ENCODE results near the gene ANXA2R.
"Not testable (repeated sequence)": the region's sequence is repeated elsewhere in the genome, so short reads cannot be mapped to it uniquely, and the experiment has no call there.

Gene ANXA2R

DNA sequence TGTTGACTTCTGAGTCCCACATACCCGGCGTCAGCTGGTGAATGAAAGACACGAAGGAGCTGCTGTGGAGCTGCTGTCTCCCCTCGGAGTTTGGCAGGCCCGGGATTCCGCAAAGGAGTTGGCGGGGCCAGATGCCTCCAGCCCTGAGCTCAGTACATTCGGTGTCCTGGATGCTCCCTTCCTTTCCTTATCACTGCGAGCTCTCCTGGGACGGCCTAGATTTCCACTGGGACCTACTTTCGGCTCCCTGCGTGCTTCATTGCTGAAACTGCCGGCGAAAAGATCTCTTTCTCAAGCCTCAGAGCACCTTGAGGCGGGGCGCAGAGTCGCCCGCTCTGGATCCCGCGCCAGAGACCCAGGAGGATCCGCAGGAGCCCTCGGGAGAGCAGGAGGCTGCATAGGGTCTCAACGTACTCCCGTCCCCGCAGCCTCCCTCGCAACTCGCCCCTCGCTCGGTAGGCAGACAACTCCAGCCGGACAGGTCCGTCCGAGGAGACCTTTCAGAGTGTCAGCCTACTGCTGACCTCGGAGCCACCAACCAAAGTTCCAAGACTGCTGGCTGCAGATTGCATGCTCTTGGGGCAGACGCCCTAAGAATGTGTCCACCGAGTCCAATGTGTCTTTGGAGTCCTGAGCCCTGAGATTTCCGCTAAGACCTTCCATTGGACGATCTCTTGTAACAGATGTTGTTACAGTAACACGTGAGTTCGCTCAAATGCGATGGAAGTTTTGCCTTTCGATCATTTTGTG, 6.1 kb downstream of the ANXA2R start:
- no peak for DNase-seq

DNA sequence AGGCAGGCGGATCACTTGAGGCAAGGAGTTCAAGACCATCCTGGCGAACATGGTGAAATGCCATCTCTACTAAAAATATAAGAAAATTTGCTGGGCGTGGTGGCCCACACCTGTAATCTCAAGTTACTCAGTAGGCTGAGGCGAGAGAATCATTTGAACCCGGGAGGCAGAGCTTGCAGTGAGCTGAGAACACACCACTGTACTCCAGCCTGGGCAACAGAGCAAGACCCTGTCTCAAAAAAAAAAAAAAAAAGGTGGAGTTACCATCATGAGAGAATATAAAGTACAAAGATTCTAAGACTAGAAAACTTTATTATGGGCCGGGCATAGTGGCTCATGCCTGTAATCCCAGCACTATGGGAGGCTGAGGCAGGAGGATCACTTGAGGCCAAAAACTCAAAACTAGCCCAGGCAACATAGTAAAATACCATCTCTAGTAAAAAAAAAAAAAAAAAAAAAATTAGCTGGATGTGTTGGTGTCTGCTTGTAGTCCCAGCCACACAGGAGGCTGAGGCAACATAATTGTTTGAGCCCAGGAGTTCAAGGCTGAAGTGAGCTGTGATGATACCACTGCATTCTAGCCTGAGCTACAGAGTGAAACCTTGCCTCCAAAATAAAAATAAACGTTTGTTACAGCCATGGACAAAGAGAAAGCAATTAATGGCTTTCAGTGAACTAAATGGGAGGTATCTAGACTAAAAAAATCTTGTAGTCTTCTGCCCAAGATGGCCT, 12.9 kb downstream of the ANXA2R start:
- no peak for DNase-seq

DNA sequence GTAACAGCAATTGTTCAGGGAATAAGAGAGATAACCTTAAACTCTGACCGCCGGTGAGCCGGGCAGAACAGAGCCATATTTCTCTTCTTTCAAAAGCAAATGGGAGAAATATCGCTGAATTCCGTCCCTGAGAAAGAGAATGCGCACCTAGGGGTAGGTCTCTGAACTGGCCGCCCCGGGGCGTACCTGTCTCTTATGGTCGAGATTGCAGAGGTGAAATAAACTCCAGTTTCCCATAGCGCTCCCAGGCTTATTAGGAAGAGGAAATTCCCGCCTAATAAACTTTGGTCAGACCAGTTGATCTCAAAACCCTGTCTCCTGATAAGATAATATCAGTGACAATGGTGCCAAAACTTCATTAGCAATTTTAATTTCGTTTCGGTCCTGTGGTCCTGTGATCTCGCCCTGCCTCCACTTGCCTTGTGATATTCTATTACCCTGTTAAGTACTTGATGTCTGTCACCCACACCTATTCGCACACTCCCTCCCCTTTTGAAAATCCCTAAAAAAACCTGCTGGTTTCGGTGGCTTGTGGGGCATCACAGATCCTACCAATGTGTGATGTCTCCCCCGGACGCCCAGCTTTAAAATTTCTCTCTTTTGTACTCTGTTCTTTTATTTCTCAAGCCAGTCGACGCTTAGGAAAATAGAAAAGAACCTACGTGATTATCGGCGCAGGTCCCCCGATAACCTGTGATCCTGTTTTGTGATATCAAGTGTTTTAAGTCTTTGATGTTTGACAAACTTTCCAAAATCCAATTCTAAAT, 14.8 kb downstream of the ANXA2R start:
- not testable (repeated sequence) for DNase-seq

DNA sequence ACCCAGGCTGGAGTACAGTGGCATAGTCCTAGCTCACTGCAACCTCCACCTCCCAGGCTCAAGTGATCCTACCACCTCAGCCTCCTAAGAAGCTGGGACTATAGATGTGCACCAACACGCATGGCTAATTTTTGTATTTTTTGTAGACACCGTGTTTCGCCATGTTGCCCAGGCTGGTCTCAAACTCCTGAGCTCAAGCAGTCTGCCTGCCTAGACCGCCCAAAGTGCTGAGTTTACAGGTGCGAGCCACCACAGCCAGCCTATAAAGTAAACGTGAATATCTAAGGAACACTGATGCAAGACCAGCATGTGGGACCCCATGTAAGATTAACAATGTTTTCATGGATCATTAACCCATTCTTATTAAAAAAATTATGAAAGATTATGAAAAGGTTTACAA, 15.9 kb downstream of the ANXA2R start:
- DNase-seq = no peak

DNA sequence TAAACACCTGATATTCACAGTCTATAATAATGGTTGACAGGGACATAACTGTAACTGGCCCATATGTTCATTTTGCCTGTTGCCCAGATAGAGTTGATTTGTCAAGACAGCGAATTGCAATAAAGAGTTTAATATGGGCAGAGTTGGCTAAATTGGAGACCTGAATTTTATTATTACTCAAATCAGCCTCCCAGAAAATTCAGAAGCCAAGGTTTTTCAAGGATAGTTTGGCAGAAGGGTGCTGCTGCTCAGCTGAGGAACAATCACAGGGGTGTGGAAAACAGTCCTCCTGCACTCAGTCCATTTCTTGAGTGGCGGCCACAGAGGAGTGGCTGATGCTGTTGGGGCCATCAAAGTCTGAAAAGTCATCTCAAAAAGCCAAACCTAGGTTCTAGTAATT, 19.0 kb downstream of the ANXA2R start:
- DNase-seq = no peak

DNA sequence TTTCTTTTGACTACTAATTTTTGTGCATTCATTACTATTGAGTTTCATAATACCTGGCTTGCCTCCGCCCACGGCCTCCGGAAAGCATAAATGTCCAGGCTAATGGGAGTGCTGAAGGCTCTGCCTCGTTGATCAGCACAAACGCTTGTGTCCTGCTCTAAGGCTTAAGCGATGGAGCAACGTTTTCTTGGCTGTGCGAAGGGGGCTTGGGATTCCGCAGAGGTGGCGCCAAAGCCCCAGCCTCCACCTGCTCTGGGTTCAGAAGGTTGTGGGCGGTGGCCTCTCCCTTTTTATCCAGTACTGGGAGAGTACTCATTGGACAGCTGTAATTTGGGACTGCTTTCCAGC, 19.7 kb downstream of the ANXA2R start:
- peak; percentile 57 to 84 for DNase-seq

DNA sequence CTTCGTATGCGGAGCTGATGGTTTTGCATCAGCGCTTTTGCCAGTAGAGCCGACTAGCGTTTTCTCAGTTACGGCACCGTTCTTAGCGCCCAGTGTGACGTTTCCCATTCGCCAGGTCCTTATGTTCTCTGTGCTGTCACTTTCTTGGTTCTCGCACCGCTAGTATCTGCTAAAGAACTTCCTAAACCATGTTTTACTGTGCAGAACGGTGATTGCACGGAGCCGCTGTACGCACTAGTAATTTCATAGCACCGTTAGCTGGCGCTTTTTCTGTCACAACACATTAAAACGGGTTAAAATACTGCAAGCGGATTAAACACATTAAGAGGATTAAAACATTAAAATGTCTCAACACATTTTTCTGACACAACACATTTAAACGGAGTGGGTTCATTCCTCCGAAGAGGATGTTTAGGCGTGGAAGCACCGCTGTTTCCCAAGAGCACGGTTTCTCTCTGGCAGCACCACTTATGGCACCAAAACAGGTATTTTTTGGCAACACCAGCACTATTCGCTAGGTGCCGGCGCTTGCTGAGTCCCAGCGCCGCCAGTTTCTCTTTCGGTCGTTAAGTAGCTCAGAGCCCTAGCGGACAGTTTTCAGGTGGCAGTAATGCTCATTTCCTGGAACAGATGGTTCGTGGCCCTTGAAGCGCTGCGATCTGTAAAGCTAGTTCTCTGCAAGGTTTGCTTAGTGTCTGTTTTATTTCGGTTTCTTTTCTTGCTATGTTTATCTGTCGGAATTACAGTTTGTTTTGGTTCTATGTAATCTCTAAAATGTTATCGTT, 20.3 kb downstream of the ANXA2R start:
- DNase-seq = peak; percentile 91 to 98

DNA sequence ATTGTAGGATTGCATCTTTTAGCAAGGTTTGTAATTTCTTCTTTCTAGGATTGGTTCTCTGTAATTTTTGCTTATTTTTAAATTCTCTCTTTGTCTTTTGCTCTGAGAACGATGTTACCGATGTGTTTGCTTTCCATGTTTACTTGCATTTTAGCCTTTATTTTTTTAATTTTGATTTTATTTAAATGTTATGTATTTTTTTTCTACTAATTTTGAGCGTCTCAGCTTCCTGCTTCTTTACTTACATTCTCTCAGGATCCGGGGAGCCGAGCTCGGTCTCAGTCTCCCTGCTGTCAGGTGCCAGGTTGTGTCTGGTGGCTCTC, 20.9 kb downstream of the ANXA2R start:
- DNase-seq = no peak

DNA sequence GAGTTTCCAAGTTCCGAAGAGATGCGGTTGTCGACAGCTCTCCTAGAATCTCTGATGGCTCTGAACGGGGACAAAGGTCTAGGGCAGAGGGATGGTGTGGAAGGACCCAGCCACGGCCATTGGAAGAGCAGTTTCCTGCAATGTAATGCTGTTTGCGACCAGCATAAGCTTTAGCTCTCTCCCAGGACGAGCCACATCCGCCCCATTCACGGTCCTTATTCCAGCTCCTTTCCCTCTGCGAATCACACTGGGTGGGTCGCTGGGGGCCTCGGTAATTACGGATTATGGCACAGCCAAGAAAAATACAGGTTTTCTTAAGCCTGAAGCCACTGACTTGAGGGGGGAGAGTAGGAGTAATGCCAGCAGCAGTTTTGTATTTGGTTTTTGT, 22.7 kb downstream of the ANXA2R start:
- DNase-seq = peak; percentile 34 to 74

DNA sequence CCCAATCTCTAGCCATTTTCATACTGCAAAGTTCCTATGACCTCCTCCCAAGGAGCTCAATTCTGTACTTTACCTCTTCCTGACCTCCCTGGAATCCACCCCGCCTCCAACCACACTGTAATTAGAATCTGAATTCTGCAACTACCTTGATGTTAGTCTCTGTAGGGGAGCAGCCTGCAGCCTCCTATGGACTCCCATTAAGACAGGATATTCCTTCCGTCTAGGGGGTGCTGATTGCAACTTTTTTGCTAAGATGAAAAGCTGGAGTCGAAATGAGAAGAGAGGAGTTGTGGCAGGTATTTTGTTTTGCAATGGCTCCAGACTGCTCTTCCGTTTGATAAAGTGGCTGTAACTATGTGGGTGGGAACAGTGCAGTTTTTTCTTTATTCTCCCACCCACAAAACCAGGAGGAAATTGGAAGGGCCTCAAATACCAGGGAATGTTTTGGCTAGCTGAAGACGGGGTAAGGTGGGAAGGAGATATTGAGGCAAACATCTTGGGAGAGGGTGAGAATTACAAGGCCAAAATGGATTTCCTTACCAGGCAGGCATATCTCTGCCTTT, 23.8 kb downstream of the ANXA2R start:
- DNase-seq = no peak

DNA sequence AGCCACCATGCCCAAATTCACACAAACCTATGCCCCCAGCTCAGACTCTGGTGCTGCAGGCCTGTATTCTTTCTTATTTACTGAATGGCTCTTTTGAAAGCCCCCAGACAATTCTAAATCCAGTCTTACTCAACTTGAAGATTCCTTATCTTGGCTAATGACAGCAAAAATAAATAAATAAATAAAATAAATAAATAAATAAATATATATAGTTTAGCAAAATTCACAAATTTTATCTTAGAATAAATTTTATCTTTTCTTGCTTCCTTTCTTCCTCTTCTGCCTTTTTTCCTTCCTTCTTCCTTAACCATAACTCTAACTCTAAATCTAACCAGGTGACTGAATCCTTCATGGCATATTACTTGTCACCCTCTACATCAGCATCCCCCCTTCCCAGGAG, 25.6 kb downstream of the ANXA2R start:
- no peak for DNase-seq

DNA sequence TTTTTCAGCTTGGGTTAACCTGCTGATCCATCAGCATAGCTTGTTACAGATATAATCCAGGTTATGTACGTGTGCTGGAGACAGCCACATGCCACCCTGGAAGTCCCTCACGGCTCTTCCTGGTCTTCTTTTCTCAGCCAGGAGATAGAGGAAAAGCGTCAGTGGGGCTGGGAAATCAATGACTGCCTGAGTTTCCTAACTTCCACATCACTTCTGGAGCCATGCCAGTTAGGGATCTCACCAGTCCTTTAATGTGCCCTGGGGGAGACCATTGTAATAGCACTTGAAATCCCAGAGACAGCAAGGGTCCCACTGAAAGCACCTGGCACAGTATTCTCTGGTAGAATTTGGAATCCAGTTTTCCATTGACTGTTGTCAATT, 29.2 kb downstream of the ANXA2R start:
- no peak for DNase-seq

DNA sequence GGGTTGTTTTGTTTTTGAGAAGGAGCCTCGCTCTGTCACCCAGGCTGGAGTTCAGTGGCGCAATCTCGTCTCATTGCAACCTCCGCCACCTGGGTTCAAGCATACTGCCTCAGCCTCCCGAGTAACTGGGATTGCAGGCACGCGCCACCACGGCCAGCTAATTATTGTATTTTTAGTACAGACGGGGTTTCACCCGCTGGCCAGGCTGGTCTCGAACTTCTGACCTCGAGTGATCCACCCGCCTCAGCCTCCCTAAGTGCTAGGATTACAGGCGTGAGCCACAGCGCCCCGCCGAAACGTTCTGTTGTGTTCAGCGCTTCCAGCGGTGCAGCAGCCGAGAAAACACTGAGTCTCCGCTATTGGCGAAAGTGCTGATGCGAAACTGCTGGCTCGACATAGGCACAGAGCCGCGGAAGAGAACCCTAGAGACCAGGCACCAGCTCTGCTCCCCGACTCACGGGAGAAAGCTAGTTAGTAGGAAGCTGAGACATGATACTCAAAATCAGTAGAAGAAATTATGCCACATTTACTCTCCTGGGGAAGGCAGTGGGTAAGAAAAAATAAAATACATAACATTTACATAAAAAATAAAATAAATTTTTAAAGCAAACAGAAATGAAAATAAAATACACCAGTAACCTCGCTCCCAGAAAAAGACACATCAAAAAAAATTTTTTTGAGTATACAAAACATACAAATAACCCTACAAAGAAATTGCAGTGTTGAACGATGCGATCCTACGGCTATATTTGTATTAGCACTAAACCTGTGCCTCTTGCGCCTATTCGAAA, 31.6 kb downstream of the ANXA2R start:
- DNase-seq = peak; percentile 94 to 99

DNA sequence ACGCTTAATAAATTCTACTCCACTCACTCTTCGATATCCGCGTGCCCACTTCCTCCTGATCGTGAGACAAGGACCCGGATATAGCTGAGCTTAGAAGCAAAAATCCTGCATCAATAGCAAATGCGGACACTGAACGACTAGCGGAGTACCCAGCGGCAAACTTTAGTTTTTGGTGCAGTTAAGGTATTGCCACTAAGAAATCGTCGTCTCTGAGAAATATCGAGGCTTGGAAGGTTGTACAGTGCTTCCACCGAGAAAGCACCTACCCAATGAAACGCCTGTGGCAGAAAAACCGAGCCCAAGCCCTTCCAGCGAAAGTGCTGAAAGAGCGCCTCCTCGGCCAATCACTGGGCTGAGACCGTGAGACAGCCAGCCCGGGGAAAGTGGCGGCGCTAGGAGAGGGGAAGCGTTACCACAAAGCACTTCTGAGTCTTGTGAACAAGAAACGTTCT, 32.2 kb downstream of the ANXA2R start:
- peak; percentile 86 to 91 for DNase-seq

DNA sequence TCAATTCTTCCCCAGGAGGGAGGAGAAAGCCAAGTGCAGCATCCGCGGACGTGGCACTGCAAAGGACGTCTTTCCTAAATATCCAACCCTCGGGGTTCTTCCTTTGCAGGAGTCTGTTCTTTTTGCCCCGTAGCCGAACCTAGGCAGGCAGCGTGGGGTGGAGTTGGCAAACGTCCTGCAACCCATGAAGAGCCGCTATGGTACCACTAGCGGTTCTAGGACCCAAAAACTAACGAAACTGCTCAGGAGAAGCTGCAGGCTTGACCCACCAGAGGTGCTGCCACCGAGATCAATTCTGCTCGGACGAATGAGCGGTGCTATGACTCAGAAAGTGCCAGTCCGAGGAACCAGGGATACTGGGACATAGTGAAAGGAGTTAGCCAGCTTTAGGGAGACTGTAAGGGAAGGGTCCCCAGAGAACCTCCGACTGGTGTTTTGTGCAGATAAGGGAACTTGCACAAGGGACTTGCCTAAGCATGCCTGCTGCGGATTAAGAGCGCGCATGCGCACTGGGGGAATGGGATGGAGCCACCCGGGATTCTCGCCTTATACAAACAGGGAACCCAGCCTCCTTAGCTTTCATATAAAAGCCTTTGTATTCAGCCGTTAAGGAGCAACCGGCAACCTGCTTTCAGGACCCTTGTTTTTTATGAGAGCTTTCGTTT, 32.7 kb downstream of the ANXA2R start:
- DNase-seq = peak; percentile 96

DNA sequence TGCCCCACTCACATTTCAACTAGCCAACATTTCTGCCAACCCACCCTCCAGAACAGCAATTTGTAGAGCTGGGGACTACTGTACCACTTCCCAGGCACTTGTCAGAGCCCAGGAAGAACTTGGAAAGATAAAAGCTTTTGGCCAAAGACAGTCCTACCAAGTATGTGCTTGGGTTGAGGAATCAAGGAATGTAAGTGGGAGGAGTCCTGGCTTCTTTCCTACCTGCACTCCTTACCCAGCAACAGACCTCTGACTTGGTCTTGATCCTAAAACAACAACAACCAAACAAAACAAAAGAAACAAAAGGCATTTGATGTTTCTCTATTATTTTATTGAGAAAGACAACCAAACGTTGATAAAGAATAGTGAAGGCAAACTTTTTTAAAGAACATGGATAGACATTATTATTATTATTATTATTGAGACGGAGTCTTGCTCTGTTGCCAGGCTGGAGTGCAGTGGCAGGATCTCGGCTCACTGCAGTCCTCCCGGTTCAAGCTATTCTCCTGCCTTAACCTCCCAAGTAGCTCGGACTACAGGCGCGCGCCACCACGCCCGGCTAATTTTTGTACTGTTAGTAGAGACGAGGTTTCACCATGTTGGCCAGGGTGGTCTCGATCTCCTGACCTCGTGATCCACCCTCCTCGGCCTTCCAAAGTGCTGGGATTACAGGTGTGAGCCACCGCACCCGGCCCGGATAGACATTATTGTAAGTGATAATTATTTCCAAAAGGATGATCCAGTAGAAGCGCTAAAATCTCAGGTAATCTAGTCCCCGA, 33.5 kb downstream of the ANXA2R start:
- no peak for DNase-seq

DNA sequence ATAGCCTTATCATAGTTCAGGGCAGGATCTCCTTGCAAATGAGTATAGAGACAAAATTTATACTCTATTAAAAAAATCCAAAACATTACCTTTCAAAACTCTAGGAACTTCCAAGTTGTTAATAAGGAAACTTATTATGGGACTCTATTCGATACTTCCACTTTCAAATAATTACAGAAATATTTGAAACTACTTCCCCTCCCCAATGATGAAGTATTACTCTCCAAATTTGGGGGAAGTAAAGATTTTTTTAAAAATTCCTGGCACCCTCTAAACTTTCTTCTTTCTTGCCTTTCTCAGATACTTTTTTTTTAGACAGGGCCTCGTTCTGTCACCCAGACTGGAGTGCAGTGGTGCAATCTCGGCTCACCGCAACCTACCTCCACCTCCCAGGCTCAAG, 35.1 kb downstream of the ANXA2R start:
- no peak for DNase-seq

DNA sequence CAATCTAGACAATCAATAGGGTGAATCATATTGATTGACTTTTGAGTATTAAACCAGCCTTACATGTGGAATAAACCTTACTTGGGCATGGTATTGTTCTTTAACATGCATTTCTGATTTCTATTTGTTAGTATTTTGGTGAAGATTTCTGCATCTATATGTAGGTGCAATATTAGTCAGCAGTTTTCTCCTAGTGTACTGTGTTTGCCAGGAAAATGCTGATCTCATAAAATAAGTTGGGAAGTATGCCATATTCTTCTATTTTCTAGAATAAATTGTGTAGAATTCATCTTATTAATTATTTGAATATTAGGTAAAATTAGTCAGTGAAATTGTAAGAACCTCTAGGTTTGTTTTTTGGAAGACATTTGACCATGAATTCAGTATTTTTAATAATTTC, 38.4 kb downstream of the ANXA2R start:
- no peak for DNase-seq

DNA sequence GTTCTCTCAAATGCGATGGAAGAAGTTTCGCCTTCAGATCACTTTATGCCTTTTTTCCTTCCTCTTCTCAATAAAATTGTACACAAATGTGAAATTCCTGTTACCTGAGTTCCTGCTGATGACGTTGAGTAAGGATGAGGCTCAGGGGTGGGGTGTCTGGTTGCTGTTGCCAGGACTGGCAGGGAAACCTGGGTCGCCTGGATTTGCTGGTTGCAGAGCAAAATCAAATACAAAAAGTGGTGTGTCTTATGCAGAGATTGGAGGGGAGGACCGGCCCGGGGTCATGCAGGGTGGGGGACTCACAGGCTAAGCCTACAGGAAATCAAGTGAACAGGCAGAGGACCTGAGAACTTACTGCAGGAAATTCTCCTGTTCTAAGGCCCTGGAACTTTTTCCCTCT, 39.2 kb downstream of the ANXA2R start:
- no peak for DNase-seq

DNA sequence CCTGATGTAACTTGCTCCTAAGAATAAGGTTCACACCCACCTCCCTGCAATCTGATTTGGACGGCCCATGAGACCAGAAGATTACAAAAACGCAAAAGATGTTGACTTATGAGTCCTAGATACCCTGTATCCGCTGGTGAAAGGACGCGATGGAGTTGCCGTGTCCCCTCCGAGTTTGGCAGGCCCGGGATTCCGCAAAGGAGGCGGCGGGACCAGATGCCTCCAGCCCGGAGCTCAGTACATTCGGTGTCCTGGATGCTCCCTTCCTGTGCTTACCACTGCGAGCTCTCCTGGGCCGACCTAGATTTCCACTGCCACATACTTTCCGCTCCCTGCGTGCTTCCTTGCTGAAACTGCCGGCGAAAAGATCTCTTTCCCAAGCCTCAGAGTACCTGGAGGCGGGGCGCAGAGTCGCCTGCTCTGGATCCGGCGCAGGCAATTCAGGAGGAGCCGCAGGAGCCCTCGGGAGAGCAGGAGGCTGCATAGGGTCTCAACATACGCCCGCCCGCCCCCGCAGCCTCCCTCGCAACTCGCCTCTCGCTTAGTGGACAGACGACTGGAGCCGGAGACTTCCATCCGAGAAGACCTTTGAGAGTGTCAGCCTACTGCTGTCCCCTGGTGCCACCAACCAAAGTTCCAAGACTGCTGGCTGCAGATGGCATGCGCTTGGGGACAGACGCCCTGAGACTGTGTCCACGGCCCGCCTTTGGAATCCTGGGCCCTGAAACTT, 39.8 kb downstream of the ANXA2R start:
- no peak for DNase-seq
